Right atrium auricular region (tissue), 2 donors: ENCODE results near the gene UGT1A8. TPM values are rescaled to one million over a fixed set of nuclear protein-coding genes. Genes with fewer than 3 reads are reported as not detected.

ENCODE experiments used
- DNase-seq: peaks from one replicate; pipeline ENCODE4 v3.0.0-alpha.2; 2019; ENCODE audit warnings: low spot score
- H3K27ac ChIP-seq, 2 donors: fragments of 200-600 bp; sonication (generic); 1 replicate in 1 of 2; 2 replicates in 1 of 2; pipeline ENCODE4 v1.5.1; 2016 to 2019
- H3K27me3 ChIP-seq, 2 donors: fragments of 200-600 bp; sonication (generic); one replicate each; pipeline versions ENCODE4 v1.5.1 to v1.6.0; 2017 to 2019
- H3K36me3 ChIP-seq: fragments of 200-600 bp; sonication (generic); one replicate; pipeline ENCODE4 v1.5.1; 2016
- H3K4me1 ChIP-seq, 2 donors: fragments of 200-600 bp; sonication (generic); one replicate each; pipeline versions ENCODE4 v1.5.1 to v1.6.0; 2017 to 2019
- H3K4me3 ChIP-seq, 2 donors: fragments of 200-600 bp; sonication (generic); 1 replicate in 1 of 2; 2 replicates in 1 of 2; pipeline ENCODE4 v1.5.1; 2017 to 2019; ENCODE audit warnings: mild to moderate bottlenecking in 1 of 2, moderate library complexity in 1 of 2
- H3K9me3 ChIP-seq, 2 donors: fragments of 200-600 bp; sonication (generic); one replicate each; pipeline ENCODE4 v1.5.1; 2019
- total RNA-seq, 2 donors: library from RNA; depleted of rRNA; stranded (reverse); fragments of >200 nt; gene quantifications; one replicate each; pipeline ENCODE4 v1.1.0, GENCODE V29; 2016
- TF ChIP-seq, protein P1 (sequence below), 2 donors: fragments of 200-600 bp; sonication (generic); IDR thresholded peaks; one replicate each; pipeline ENCODE4 v1.5.1; 2019; ENCODE audit warnings: antibody characterized with exemption in 2 of 2

Gene UGT1A8
- total RNA-seq, 2 donors from 2014 or later: not detected

DNA sequence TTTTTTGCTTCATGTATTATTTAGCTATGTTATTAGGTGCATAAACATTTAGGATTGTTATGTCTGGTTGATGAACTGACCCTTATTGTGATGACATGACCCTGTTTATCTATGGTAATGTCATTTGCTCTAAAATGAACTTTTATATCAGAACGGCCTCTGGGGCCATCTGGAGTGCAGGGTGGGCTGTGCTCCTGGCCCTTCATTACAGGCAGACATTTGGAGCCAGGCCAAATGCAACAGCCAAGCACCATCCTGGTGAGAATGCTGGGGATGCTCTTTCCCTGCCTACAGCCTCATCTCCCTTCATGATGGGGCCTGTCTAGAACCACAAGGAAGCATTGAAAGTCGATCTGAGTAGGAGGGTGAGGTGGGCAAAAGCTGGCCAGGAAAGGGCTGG lies 198.9 kb downstream of the UGT1A8 start:
- TF ChIP-seq, protein P1, sequence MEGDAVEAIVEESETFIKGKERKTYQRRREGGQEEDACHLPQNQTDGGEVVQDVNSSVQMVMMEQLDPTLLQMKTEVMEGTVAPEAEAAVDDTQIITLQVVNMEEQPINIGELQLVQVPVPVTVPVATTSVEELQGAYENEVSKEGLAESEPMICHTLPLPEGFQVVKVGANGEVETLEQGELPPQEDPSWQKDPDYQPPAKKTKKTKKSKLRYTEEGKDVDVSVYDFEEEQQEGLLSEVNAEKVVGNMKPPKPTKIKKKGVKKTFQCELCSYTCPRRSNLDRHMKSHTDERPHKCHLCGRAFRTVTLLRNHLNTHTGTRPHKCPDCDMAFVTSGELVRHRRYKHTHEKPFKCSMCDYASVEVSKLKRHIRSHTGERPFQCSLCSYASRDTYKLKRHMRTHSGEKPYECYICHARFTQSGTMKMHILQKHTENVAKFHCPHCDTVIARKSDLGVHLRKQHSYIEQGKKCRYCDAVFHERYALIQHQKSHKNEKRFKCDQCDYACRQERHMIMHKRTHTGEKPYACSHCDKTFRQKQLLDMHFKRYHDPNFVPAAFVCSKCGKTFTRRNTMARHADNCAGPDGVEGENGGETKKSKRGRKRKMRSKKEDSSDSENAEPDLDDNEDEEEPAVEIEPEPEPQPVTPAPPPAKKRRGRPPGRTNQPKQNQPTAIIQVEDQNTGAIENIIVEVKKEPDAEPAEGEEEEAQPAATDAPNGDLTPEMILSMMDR (IDR thresholded peaks at IDR 0.05): no peak
- no peak for DNase-seq

DNA sequence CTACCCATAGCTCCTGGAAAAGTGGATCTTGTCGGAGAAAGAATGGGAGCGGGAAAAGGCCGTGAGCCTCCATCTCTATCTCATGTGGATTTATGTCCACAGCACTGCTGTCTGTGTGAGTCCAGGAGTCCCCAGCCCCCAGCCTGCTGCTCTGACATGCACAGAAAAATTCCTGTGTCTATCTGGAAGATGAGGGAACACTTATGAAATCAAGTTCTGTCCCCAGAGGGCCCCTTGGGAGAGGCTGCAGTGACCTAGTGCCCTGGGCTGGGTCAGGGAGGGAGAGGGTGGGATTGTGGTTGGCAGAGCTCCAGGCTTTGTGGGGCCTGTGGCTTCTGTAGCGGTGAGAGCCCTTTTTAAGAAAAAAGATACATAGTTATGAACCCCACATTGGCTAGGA lies 199.3 kb downstream of the UGT1A8 start:
- Histone ChIP-seq H3K36me3 (no peaks in the 10 kb centered on the region), H3K27ac (no peak overlapping the region), H3K9me3 (peaks cover 0 to 10% of the 10 kb centered on the region in 2 donors), H3K4me3 (no peak overlapping the region), H3K27me3 (no peaks in the 10 kb centered on the region), H3K4me1 (no peaks in the 10 kb centered on the region)
- DNase-seq: no peak
- TF ChIP-seq, protein P1 (IDR thresholded peaks at IDR 0.05): no peak

More for the DNA sequence above, 198.9 kb downstream of the UGT1A8 start:
- Histone ChIP-seq H3K27ac (no peak overlapping the region), H3K27me3 (no peaks in the 10 kb centered on the region), H3K4me3 (no peak overlapping the region), H3K4me1 (no peaks in the 10 kb centered on the region), H3K36me3 (no peaks in the 10 kb centered on the region), H3K9me3 (peaks cover 0 to 10% of the 10 kb centered on the region in 2 donors)

DNA sequence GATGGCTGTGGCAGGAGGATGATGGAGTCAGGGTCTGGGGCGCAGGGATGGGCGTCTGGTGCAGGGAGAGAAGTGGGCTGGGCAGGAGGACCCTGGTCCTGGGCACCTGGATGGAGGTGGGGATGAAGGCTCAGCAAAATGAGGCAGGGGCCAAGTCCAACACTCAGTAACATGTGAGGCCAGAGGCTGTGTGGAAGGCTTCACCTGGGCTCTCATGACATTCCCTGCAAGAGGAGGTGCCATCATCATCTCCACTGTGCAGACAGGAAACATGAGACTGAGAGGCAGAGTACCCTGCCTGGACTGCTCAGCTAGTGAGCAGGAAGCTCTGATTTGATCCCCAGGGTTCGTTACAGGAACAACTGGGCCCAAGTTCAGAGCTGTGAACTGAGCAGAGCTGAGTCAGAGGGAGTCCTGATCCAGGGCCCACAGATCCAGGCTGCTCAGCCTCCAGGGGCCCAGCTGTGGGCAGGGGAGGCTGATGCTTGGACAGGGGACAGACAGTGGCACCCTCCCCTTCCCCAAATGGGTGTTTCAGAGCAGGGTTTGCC lies 200.0 kb downstream of the UGT1A8 start:
- Histone ChIP-seq H3K4me1 (no peaks in the 10 kb centered on the region), H3K36me3 (no peaks in the 10 kb centered on the region), H3K4me3 (no peak overlapping the region), H3K27me3 (no peaks in the 10 kb centered on the region), H3K9me3 (peaks cover 0 to 10% of the 10 kb centered on the region in 2 donors), H3K27ac (no peak overlapping the region)
- DNase-seq: no peak
- TF ChIP-seq, protein P1 (IDR thresholded peaks at IDR 0.05): no peak

DNA sequence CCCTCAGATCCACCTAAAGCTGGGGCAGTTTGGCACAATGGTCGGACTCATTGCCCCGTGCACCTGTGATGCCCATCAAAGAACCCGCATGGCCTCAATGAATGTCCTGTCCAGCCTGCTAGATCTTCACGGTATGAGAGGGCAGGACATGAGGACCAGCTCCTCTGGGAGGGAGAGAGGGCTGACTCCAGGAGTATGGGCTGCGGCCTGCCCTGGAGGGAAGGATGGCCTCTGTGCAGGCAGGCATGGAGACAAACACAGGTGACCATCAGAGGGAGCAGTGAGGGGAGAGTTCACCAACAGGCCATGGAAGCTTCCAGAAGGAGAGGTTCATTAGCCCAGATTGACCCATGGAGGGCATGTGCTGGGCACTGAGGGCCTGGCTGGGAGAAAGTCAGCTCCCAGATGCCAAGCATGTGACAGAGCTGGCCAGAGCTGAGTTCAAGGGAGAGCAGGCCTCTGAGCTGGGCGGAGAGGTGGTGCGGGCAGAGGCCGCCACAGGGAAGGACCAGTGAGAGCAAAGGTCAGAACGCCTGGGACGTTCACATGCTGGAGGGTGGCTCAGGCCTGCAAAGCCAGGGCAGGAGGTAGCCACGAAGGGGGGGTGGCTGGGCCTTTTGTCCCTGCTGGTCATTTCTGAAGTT lies 200.7 kb downstream of the UGT1A8 start:
- no peaks in the 10 kb centered on the region for H3K4me1 ChIP-seq
- no peaks in the 10 kb centered on the region for H3K36me3 ChIP-seq
- TF ChIP-seq, protein P1 (IDR thresholded peaks at IDR 0.05): no peak
- H3K4me3 ChIP-seq: no peak overlapping the region
- peaks cover 0 to 10% of the 10 kb centered on the region in 2 donors for H3K9me3 ChIP-seq
- H3K27ac ChIP-seq: no peak overlapping the region
- no peaks in the 10 kb centered on the region for H3K27me3 ChIP-seq
- DNase-seq: no peak

DNA sequence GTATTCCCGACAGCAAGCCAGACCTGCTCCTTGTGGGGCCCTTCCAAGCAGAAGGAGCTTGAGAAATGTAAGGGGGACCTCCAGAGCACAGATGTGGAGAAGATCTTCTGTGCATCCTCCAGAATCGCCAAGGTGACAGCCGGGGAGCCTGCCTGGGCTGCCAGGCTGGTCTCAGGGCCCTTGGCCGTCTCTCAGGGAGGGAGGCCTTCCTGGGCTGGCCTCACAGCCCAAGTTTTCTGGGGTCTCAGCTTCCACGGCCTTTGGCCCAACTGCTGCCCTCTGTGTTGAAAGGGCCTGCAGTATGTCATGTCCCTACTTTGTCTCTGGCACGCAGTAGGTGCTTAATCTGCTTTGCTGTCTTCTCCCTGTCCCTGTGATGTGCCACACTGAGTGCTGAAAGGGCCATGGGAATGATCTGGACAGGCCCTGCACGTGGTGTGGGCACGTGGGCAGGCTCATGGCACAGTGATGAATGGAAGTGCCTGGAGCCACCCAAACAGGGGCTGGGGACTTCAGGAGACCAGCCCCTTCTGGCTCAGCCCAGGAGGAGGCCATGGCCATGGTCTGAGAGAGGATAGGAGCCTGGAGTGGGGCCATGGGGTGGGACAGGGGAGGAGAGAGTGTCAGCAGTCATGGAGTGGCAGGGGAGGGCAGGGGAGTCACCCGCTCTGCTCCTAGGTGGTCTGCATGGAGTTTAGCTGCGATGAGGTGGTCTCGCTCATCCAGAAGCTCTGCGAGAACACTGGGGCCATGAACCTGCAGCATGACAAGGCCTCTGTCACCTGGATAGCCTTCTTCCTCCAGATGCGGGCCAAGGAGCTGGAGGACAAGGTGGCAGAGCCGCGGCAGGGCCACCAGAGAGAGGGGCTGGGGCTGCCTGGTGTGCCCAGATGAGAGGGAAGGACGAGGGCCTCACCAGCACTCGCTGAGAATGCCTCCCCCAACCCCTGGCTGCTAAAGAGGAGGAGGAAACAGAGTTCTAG lies 201.5 kb downstream of the UGT1A8 start:
- DNase-seq: no peak
- TF ChIP-seq, protein P1 (IDR thresholded peaks at IDR 0.05): no peak
- Histone ChIP-seq H3K27ac (no peak overlapping the region), H3K9me3 (peaks cover 0 to 10% of the 10 kb centered on the region in 2 donors), H3K27me3 (no peaks in the 10 kb centered on the region), H3K4me3 (no peak overlapping the region), H3K36me3 (no peaks in the 10 kb centered on the region), H3K4me1 (no peaks in the 10 kb centered on the region)
